ENCODE results near the gene SLC25A39. TPM values are rescaled to one million over a fixed set of nuclear protein-coding genes. Genes with fewer than 3 reads are reported as not detected.

The SLC25A39 gene
- total and polyA plus RNA-seq, 2 donors (not counting 3 experiments of a cell fraction or from before 2014, with no cell fraction given), result 88.5 to 151 TPM

DNA sequence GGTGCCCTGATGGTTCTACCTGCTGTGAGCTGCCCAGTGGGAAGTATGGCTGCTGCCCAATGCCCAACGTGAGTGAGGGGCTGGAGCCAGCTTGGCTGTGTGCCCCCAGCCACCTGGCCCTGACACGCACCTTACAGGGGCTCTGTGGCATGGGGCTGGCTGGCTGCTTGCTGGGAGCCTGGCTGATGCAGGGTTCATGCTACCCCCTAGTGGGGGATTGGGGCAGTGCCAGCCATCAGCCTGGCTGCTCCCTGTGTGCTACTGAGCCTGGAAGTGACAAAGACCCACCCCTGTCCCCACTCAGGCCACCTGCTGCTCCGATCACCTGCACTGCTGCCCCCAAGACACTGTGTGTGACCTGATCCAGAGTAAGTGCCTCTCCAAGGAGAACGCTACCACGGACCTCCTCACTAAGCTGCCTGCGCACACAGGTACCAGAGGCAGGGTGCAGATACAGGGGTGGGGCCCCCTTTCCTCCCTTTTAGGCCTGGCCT is 26.2 kb upstream of the SLC25A39 start:
- no peak overlapping the region for H2AFZ ChIP-seq (ENCODE audit: low read depth, low read length)
- H3K9ac ChIP-seq (replicated peaks; ENCODE audit: extremely low read depth, insufficient read depth, low read length), result no peak overlapping the region
- no peaks in the 10 kb centered on the region for H3K9me3 ChIP-seq (replicated peaks; ENCODE audit: control insufficient read depth, insufficient read depth, low read length)
- TF ChIP-seq EZH2 (IDR thresholded peaks at IDR 0.05; ENCODE audit: borderline replicate concordance, low read depth, low read length, severe bottlenecking), result no peak
- TF ChIP-seq, protein P1, sequence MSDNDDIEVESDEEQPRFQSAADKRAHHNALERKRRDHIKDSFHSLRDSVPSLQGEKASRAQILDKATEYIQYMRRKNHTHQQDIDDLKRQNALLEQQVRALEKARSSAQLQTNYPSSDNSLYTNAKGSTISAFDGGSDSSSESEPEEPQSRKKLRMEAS (IDR thresholded peaks at IDR 0.05; ENCODE audit: insufficient read depth, insufficient read length), result no peak
- TF ChIP-seq POLR2A (IDR thresholded peaks at IDR 0.05; ENCODE audit: low read depth, low read length), result no peak
- TF ChIP-seq FOS (IDR thresholded peaks at IDR 0.05; ENCODE audit: borderline replicate concordance, insufficient read depth, low read length), result no peak
- no peak for TF ChIP-seq POLR2AphosphoS5 (IDR thresholded peaks at IDR 0.05; ENCODE audit: insufficient read depth, low read depth, low read length)
- no peak for TF ChIP-seq GATA2 (IDR thresholded peaks at IDR 0.05; ENCODE audit: insufficient read depth, insufficient read length, low read depth, low read length)
- TF ChIP-seq, protein P2, sequence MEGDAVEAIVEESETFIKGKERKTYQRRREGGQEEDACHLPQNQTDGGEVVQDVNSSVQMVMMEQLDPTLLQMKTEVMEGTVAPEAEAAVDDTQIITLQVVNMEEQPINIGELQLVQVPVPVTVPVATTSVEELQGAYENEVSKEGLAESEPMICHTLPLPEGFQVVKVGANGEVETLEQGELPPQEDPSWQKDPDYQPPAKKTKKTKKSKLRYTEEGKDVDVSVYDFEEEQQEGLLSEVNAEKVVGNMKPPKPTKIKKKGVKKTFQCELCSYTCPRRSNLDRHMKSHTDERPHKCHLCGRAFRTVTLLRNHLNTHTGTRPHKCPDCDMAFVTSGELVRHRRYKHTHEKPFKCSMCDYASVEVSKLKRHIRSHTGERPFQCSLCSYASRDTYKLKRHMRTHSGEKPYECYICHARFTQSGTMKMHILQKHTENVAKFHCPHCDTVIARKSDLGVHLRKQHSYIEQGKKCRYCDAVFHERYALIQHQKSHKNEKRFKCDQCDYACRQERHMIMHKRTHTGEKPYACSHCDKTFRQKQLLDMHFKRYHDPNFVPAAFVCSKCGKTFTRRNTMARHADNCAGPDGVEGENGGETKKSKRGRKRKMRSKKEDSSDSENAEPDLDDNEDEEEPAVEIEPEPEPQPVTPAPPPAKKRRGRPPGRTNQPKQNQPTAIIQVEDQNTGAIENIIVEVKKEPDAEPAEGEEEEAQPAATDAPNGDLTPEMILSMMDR (IDR thresholded peaks at IDR 0.05; ENCODE audit: extremely low read depth in 1 of 2, insufficient read depth in 1 of 2, low read depth in 1 of 2, low read length in 2 of 2), result peak; percentile 64 to 95
- no peak for TF ChIP-seq MYC (IDR thresholded peaks at IDR 0.05; ENCODE audit: low read depth, low read length)
- H3K79me2 ChIP-seq (ENCODE audit: control insufficient read depth, insufficient read depth, low read length), result peaks cover 2% of the 10 kb centered on the region
- no peaks in the 10 kb centered on the region for H3K27me3 ChIP-seq (ENCODE audit: control insufficient read depth in 2 of 2, insufficient read depth in 2 of 2, low read length in 2 of 2)
- DNase-seq (ENCODE audit: low read depth, low spot score) (peak; percentile 64), FAIRE-seq (peak; percentile 87)
- BruUV-seq (replicated peaks), result no TSS peak
- no peaks in the 10 kb centered on the region for H4K20me1 ChIP-seq (replicated peaks; ENCODE audit: control insufficient read depth, extremely low read depth, insufficient read depth, low read length)
- no peaks in the 10 kb centered on the region for H3K9me1 ChIP-seq (replicated peaks; ENCODE audit: control insufficient read depth, extremely low read depth, insufficient read depth, low read length)
- CTCF ChIA-PET, result interaction anchor here (0.6 to 3.5 kb wide), 13 partner anchors 13 to 173 kb away, joined by 3 to 39 read pairs (median 5); partner anchors contain the start of gene FAM171A2
- POLR2A ChIA-PET, result no interaction called here
- dilution Hi-C loops (cut with MboI; ENCODE audit: extremely low pct_ligation_motif_present, low sequenced_read_pairs), result no loop called here
- no peak overlapping the region for H3K4me3 ChIP-seq (replicated peaks in 1 of 3; ENCODE audit: insufficient read depth in 1 of 3, low read depth in 1 of 3, low read length in 3 of 3)
- intact Hi-C loops (cut with micrococcal nuclease), result loop anchor here (1.0 kb wide), 1 partner anchor 140 kb away; no protein-coding TSS in a partner anchor
- H3K27ac ChIP-seq (ENCODE audit: insufficient read depth, low read depth, low read length), result no peak overlapping the region
- H3K4me1 ChIP-seq (ENCODE audit: control insufficient read depth, extremely low read depth, insufficient read depth, low read length), result no peaks in the 10 kb centered on the region
- H3K4me2 ChIP-seq (ENCODE audit: insufficient read depth, low read length), result no peak overlapping the region
- peaks cover 6 to 41% of the 10 kb centered on the region in 2 experiments for H3K36me3 ChIP-seq (ENCODE audit: control insufficient read depth in 2 of 2, extremely low read depth in 1 of 2, insufficient read depth in 2 of 2, low read length in 2 of 2)
